HUDEP-2 (cell line): ENCODE results near the gene TMEM128.

Source experiments
- DNase-seq, 76 experiments: peaks; one replicate each; lab custom pipeline; 2025; ENCODE audit not compliant: unreplicated experiment in 76 of 76; lab: John Stamatoyannopoulos, UW

TMEM128 gene

GRCh38 chr4:4248029-4248884 is at the start of gene TMEM128:
Gene TMEM128 (minus strand): TSS chr4:4248223. CDS start chr4:4248202, 21 bp downstream.
- DNase-seq = peak in 75 of 76 experiments; percentile 45 to 92 (median 82)

- no peak for DNase-seq
Measured at GRCh38 chr4:4296283-4296846, 48.3 kb upstream of the TMEM128 start.

GRCh38 chr4:4293279-4293678 is 45.3 kb upstream of the TMEM128 start:
- no peak for DNase-seq

- peak in 74 of 76 experiments; percentile 35 to 96 (median 88) for DNase-seq
Measured at GRCh38 chr4:4289941-4290850, 42.2 kb upstream of the TMEM128 start, which contains the start of the genes LYAR and ZBTB49. Gene LYAR (minus strand): TSS chr4:4290154. CDS start chr4:4283742, 6,412 bp downstream. Gene ZBTB49 (plus strand): TSS chr4:4290251. CDS start chr4:4299946, 9,695 bp downstream.

- no peak for DNase-seq
Measured at GRCh38 chr4:4289597-4289940, 41.5 kb upstream of the TMEM128 start.

- DNase-seq = peak in 2 of 76 experiments; percentile 4 to 8
Measured at GRCh38 chr4:4289055-4289454, 41.0 kb upstream of the TMEM128 start.

GRCh38 chr4:4288098-4288497 is 40.1 kb upstream of the TMEM128 start:
- DNase-seq = no peak

- DNase-seq = peak in 40 of 76 experiments; percentile 1 to 42 (median 16)
Measured at GRCh38 chr4:4284827-4285618, 37.0 kb upstream of the TMEM128 start.

- no peak for DNase-seq
Measured at GRCh38 chr4:4281787-4282186, 33.8 kb upstream of the TMEM128 start.

GRCh38 chr4:4277531-4277930 is 29.5 kb upstream of the TMEM128 start:
- DNase-seq = no peak

GRCh38 chr4:4274226-4274625 is 26.2 kb upstream of the TMEM128 start:
- DNase-seq = no peak

- no peak for DNase-seq
Measured at GRCh38 chr4:4271912-4272311, 23.9 kb upstream of the TMEM128 start.

- DNase-seq = no peak
Measured at GRCh38 chr4:4270529-4270928, 22.5 kb upstream of the TMEM128 start.

GRCh38 chr4:4269856-4270255 is 21.8 kb upstream of the TMEM128 start:
- no peak for DNase-seq

- no peak for DNase-seq
Measured at GRCh38 chr4:4269331-4269731, 21.3 kb upstream of the TMEM128 start.

GRCh38 chr4:4268776-4269175 is 20.8 kb upstream of the TMEM128 start:
- no peak for DNase-seq

GRCh38 chr4:4267981-4268380 is 20.0 kb upstream of the TMEM128 start:
- no peak for DNase-seq

- peak in 34 of 76 experiments; percentile 10 to 77 (median 44) for DNase-seq
Measured at GRCh38 chr4:4260185-4260751, 12.2 kb upstream of the TMEM128 start.

GRCh38 chr4:4259484-4260100 is 11.6 kb upstream of the TMEM128 start:
- no peak for DNase-seq
